COLO668 (cell line): Measurements from ENCODE around the gene METTL8.

Source experiments
- DNase-seq: peaks from one replicate; lab custom pipeline; 2025; ENCODE audit not compliant: unreplicated experiment; lab: John Stamatoyannopoulos, UW

Gene METTL8

GRCh38 chr2:171267855-171268629, 165.7 kb downstream of the METTL8 start:
- no peak for DNase-seq
